ENCODE results near the gene SCNN1B.

Gene SCNN1B

DNA sequence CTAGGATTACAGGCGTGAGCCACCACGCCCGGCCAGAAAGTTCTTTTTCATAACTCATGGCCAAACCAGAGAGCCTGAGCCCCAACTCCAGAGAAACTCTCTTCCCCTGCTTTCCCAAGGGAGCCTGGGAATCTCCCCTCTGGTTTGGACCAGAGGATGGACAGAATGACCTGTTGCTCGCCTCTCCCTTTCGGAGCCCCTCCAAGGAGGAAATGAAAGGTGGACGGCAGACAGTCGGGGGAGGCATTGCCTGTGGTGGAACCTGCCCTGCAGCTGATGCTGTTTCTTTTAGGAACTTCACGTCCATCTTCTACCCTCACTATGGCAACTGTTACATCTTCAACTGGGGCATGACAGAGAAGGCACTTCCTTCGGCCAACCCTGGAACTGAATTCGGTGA is 65.5 kb downstream of the SCNN1B start:
- DNase-seq (ENCODE audit: low spot score): no peak
- TF ChIP-seq CTCF (IDR thresholded peaks at IDR 0.05; ENCODE audit: borderline replicate concordance, control extremely low read depth, extremely low read depth, insufficient read depth, missing control alignments): no peak
- in situ Hi-C loops (cut with MboI; ENCODE audit: low sequenced_read_pairs, unreplicated experiment): no loop called here

DNA sequence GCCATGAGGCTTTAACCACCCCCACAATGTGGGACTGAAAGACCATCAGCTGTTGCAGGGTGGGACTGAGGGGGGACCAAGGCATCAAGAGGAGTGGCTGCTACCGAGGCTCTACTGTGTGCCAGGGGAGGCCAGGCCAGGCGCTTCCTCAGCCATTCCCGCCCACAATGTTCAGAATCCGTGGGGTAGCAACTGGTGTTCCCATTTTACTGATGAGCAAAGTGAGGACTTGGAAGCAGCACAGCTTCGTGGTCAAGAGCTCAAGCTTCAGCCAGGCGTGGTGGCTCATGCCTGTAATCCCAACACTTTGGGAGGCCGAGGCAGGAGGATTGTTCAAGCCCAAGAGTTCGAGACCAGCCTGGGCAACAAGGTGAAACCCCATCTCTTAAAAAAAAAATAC is 65.9 kb downstream of the SCNN1B start:
- in situ Hi-C loops (cut with MboI; ENCODE audit: low sequenced_read_pairs, unreplicated experiment): no loop called here
- DNase-seq (ENCODE audit: low spot score): no peak
- TF ChIP-seq CTCF (IDR thresholded peaks at IDR 0.05; ENCODE audit: borderline replicate concordance, control extremely low read depth, extremely low read depth, insufficient read depth, missing control alignments): no peak

- in situ Hi-C loops (cut with MboI; ENCODE audit: low sequenced_read_pairs, unreplicated experiment): no loop called here
- no peak for DNase-seq (ENCODE audit: low spot score)
- TF ChIP-seq CTCF (IDR thresholded peaks at IDR 0.05; ENCODE audit: borderline replicate concordance, control extremely low read depth, extremely low read depth, insufficient read depth, missing control alignments): no peak
Measured at GRCh38 chr16:23368469-23368868, 66.4 kb downstream of the SCNN1B start.

- TF ChIP-seq CTCF (IDR thresholded peaks at IDR 0.05; ENCODE audit: borderline replicate concordance, control extremely low read depth, extremely low read depth, insufficient read depth, missing control alignments): no peak
- in situ Hi-C loops (cut with MboI; ENCODE audit: low sequenced_read_pairs, unreplicated experiment): no loop called here
- DNase-seq (ENCODE audit: low spot score): no peak
Measured at GRCh38 chr16:23369416-23369815, 67.3 kb downstream of the SCNN1B start.

GRCh38 chr16:23371368-23371767 is 69.3 kb downstream of the SCNN1B start:
- DNase-seq (ENCODE audit: low spot score): no peak
- in situ Hi-C loops (cut with MboI; ENCODE audit: low sequenced_read_pairs, unreplicated experiment): no loop called here
- TF ChIP-seq CTCF (IDR thresholded peaks at IDR 0.05; ENCODE audit: borderline replicate concordance, control extremely low read depth, extremely low read depth, insufficient read depth, missing control alignments): no peak

DNA sequence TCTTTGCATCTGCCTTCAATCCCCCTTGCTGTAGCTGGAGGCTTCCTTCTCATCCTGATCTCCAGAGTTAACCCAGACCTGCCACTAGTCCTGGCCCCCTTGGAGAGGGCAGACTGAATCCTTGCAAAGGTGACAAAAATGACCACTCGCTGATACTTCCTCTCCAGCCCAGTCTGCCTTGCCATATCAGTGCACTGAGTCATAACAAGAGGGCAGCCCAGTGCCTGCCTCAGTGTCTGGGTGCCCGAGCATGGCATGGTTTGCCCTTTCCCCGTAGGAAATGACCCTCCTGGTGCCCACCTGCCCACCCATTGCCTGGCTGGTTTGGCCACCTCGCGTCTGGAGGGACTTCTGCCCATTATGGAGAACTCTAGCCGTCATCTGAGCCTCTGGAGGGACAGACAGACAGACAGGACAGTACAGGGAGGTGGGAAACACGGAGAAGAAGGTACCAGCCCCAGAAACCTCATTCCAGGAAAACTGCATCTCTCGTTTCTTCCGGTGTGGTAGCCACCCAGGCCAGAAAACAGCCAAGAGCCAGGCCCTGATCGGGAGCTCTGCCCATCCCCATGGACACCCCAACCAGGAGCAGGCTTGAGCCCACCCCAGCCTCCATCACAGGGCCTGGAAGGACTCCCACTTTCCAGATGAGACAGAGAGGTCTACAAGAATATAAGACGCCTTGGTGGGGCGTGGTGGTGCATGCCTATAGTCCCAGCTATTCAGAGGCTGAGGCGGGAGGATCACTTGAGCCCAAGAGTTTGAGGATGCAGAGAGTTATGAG is 71.5 kb downstream of the SCNN1B start:
- TF ChIP-seq CTCF (IDR thresholded peaks at IDR 0.05; ENCODE audit: borderline replicate concordance, control extremely low read depth, extremely low read depth, insufficient read depth, missing control alignments): no peak
- no peak for DNase-seq (ENCODE audit: low spot score)
- in situ Hi-C loops (cut with MboI; ENCODE audit: low sequenced_read_pairs, unreplicated experiment): no loop called here
